Endothelial cell of umbilical vein (primary cell): ENCODE measurements around the gene UBASH3B. TPM values are rescaled to one million over a fixed set of nuclear protein-coding genes. Genes with fewer than 3 reads are reported as not detected.

Experiments
- BruUV-seq: library from RNA; stranded (reverse); fragments of 400-500 nt; replicated peaks from 2 replicates; lab custom pipeline; 2021; lab: Mats Ljungman, UMichigan
- CTCF ChIA-PET: fragments of 300-600, 350-600 bp; sonication (Branson Sonifier 250); formaldehyde crosslinking; loops from one replicate; lab custom pipeline; 2021; ENCODE audit warnings: antibody characterized with exemption, inconsistent platforms; lab: Charles Lee
- POLR2A ChIA-PET: fragments of 300-600, 350-600 bp; sonication (Branson Sonifier 250); formaldehyde crosslinking; loops from one replicate; lab custom pipeline; 2021; ENCODE audit warnings: antibody characterized with exemption, inconsistent platforms; lab: Charles Lee
- DNase-seq: peaks from one replicate; pipeline ENCODE4 v3.0.0-alpha.2; 2011; ENCODE audit warnings: low read depth, low spot score
- FAIRE-seq: peaks from 2 replicates; lab custom pipeline; 2011; peaks lifted over from hg19 to GRCh38; lab: Jason Lieb, UNC
- H2AFZ ChIP-seq: 2 replicates; pipeline ENCODE4 v1.6.0; 2012; ENCODE audit warnings: low read depth, low read length, control low read depth, inconsistent platforms
- H3K27ac ChIP-seq: 2 replicates; pipeline ENCODE4 v1.5.1; 2011; ENCODE audit warnings: low read depth, mild to moderate bottlenecking, control low read depth, low read length, moderate library complexity; ENCODE audit not compliant: insufficient read depth
- H3K27me3 ChIP-seq, 2 experiments: 2 replicates each; pipeline versions ENCODE4 v1.6.0 to v1.6.1; 2011; ENCODE audit warnings: low read length in 2 of 2, mixed read lengths in 1 of 2; ENCODE audit not compliant: control insufficient read depth in 2 of 2, insufficient read depth in 2 of 2
- H3K36me3 ChIP-seq, 2 experiments: 2 replicates in 1 of 2; 3 replicates in 1 of 2; pipeline ENCODE4 v1.5.1; 2011; ENCODE audit warnings: low read length in 2 of 2, mild to moderate bottlenecking in 1 of 2, moderate library complexity in 1 of 2; ENCODE audit not compliant: control insufficient read depth in 2 of 2, insufficient read depth in 2 of 2; ENCODE audit errors: extremely low read depth in 1 of 2
- H3K4me1 ChIP-seq: 3 replicates; pipeline ENCODE4 v1.5.1; 2011; ENCODE audit warnings: mild to moderate bottlenecking, low read length; ENCODE audit not compliant: control insufficient read depth, insufficient read depth; ENCODE audit errors: extremely low read depth
- H3K4me2 ChIP-seq: 2 replicates; pipeline ENCODE4 v1.6.1; 2011; ENCODE audit warnings: low read length, control low read depth, mixed read lengths; ENCODE audit not compliant: insufficient read depth
- H3K4me3 ChIP-seq, 3 experiments: fragments of 200-600 bp in 1 of 3; sonication (generic), shearing (Covaris generic) in 1 of 3; replicated peaks in 1 of 3; 2 replicates each; pipeline ENCODE4 v1.5.1; 2011 to 2016; ENCODE audit warnings: control low read depth in 3 of 3, low read length in 3 of 3, mild to moderate bottlenecking in 2 of 3, inconsistent platforms in 1 of 3, low read depth in 1 of 3, moderate library complexity in 1 of 3; ENCODE audit not compliant: insufficient read depth in 1 of 3
- H3K79me2 ChIP-seq: 2 replicates; pipeline ENCODE4 v1.6.0; 2012; ENCODE audit warnings: low read length, inconsistent platforms; ENCODE audit not compliant: control insufficient read depth, insufficient read depth
- H3K9ac ChIP-seq: replicated peaks from 2 replicates; pipeline ENCODE3; 2011; ENCODE audit warnings: low read length, control low read depth; ENCODE audit not compliant: insufficient read depth; ENCODE audit errors: extremely low read depth
- H3K9me1 ChIP-seq: replicated peaks from 3 replicates; pipeline ENCODE4 v1.6.0; 2011; ENCODE audit warnings: mild to moderate bottlenecking, low read length; ENCODE audit not compliant: control insufficient read depth, insufficient read depth; ENCODE audit errors: extremely low read depth
- H3K9me3 ChIP-seq: replicated peaks from 2 replicates; pipeline ENCODE4 v1.5.1; 2012; ENCODE audit warnings: low read length, inconsistent platforms; ENCODE audit not compliant: control insufficient read depth, insufficient read depth
- H4K20me1 ChIP-seq: replicated peaks from 2 replicates; pipeline ENCODE3; 2011; ENCODE audit warnings: mild to moderate bottlenecking, low read length; ENCODE audit not compliant: control insufficient read depth, insufficient read depth; ENCODE audit errors: extremely low read depth
- CTCF ChIP-seq, 2 donors: IDR thresholded peaks; 1 replicate in 1 of 2; 2 replicates in 1 of 2; pipeline ENCODE4 v1.5.1; 2011; ENCODE audit warnings: low read length in 2 of 2, mild to moderate bottlenecking in 2 of 2, moderate library complexity in 2 of 2, control low read depth in 1 of 2, inconsistent platforms in 1 of 2, low read depth in 1 of 2; ENCODE audit not compliant: insufficient read depth in 1 of 2; ENCODE audit errors: extremely low read depth in 1 of 2
- GATA2 ChIP-seq: IDR thresholded peaks from 2 replicates; pipeline ENCODE4 v1.7.0; 2011; ENCODE audit warnings: low read depth, mild to moderate bottlenecking, moderate library complexity, mixed read lengths, low read length; ENCODE audit not compliant: insufficient read length, insufficient read depth
- MAX ChIP-seq: IDR thresholded peaks from 2 replicates; pipeline ENCODE4 v1.6.1; 2011; ENCODE audit not compliant: insufficient read depth, insufficient read length
- MYC ChIP-seq: IDR thresholded peaks from one replicate; pipeline ENCODE4 v1.6.1; 2011; ENCODE audit warnings: mild to moderate bottlenecking, low read depth, low read length
- POLR2A ChIP-seq: IDR thresholded peaks from 2 replicates; pipeline ENCODE4 v1.6.1; 2012; ENCODE audit warnings: low read depth, mild to moderate bottlenecking, control low read depth, low read length
- dilution Hi-C: fragments of 300-500 bp; cut with MboI; formaldehyde crosslinking; loops from one replicate; pipeline ENCODE4 v1.15.0; 2019; ENCODE audit warnings: low sequenced_read_pairs; ENCODE audit not compliant: extremely low pct_ligation_motif_present
- intact Hi-C: fragments of 100-400 bp; cut with micrococcal nuclease; formaldehyde crosslinking; loops from one replicate; pipeline ENCODE4 v1.10.0; 2022
- polyA plus RNA-seq, 4 experiments: library from polyadenylated mRNA; depleted of rRNA in 3 of 4; stranded (reverse) in 3 of 4; unstranded in 1 of 4; fragments of >200 nt; gene quantifications; 2 replicates each; pipeline versions ENCODE4 v1.2.1 to v1.2.3, GENCODE V29; 2011 to 2012; ENCODE audit warnings: missing spikeins in 1 of 4
- total RNA-seq: library from RNA; stranded (reverse); gene quantifications from 2 replicates; pipeline ENCODE4 v1.2.3, GENCODE V29; 2021

The UBASH3B gene
- total and polyA plus RNA-seq, 2 donors (not counting 3 experiments of a cell fraction or from before 2014, with no cell fraction given): 23.7 to 38.1 TPM

GRCh38 chr11:122853261-122853660, 197.7 kb downstream of the UBASH3B start:
- H3K4me3 ChIP-seq: no peak overlapping the region
- no peaks in the 10 kb centered on the region for H3K9me3 ChIP-seq
- H3K27ac ChIP-seq: no peak overlapping the region
- ChIA-PET CTCF (interaction anchor here (1.1 to 16.0 kb wide), 31 partner anchors 9 to 277 kb away, joined by 3 to 720 read pairs (median 8); partner anchors contain the start of genes CRTAM and UBASH3B), POLR2A (no interaction called here)
- TF ChIP-seq GATA2 (no peak), POLR2A (no peak), MAX (no peak), CTCF (IDR thresholded peaks at IDR 0.05; ENCODE audit: extremely low read depth in 1 of 2, insufficient read depth in 1 of 2, low read depth in 1 of 2, low read length in 2 of 2) (no peak), MYC (no peak)
- no peaks in the 10 kb centered on the region for H3K79me2 ChIP-seq
- no peaks in the 10 kb centered on the region for H3K4me1 ChIP-seq
- H3K36me3 ChIP-seq: no peaks in the 10 kb centered on the region
- H3K9ac ChIP-seq: no peak overlapping the region
- DNase-seq (no peak), FAIRE-seq (no peak)
- H4K20me1 ChIP-seq: no peaks in the 10 kb centered on the region
- no peak overlapping the region for H3K4me2 ChIP-seq
- intact Hi-C loops: no loop called here
- H2AFZ ChIP-seq: no peak overlapping the region
- no TSS peak for BruUV-seq
- no peaks in the 10 kb centered on the region for H3K9me1 ChIP-seq
- peaks cover 0 to 3% of the 10 kb centered on the region in 2 experiments for H3K27me3 ChIP-seq
- dilution Hi-C loops: no loop called here

GRCh38 chr11:122853971-122854446, 198.5 kb downstream of the UBASH3B start:
- no peaks in the 10 kb centered on the region for H4K20me1 ChIP-seq
- intact Hi-C loops (loop anchor here (1.0 kb wide), 6 partner anchors 40 to 274 kb away; no protein-coding TSS in a partner anchor), dilution Hi-C loops (no loop called here)
- H2AFZ ChIP-seq: peak overlapping the region; percentile 85
- FAIRE-seq (peak; percentile 92), DNase-seq (peak; percentile 78)
- CTCF ChIA-PET: interaction anchor here (0.6 to 16.0 kb wide), 50 partner anchors 10 to 278 kb away, joined by 3 to 720 read pairs (median 5); partner anchors contain the start of genes CRTAM and UBASH3B
- H3K36me3 ChIP-seq: no peaks in the 10 kb centered on the region
- H3K4me1 ChIP-seq: no peaks in the 10 kb centered on the region
- TF ChIP-seq CTCF (IDR thresholded peaks at IDR 0.05; ENCODE audit: extremely low read depth in 1 of 2, insufficient read depth in 1 of 2, low read depth in 1 of 2, low read length in 2 of 2) (peak; percentile 47 to 63), MAX (no peak)
- no peaks in the 10 kb centered on the region for H3K9me3 ChIP-seq
- no peaks in the 10 kb centered on the region for H3K79me2 ChIP-seq
- no peak overlapping the region for H3K4me2 ChIP-seq
- H3K4me3 ChIP-seq: no peak overlapping the region
- peaks cover 0 to 3% of the 10 kb centered on the region in 2 experiments for H3K27me3 ChIP-seq
- H3K27ac ChIP-seq: no peak overlapping the region
- H3K9ac ChIP-seq: no peak overlapping the region
- POLR2A ChIA-PET: interaction anchor here (0.6 kb wide), 1 partner anchor 225 kb away, joined by 4 read pairs; no protein-coding TSS in a partner anchor
- no TSS peak for BruUV-seq
- H3K9me1 ChIP-seq: no peaks in the 10 kb centered on the region
